ENCODE results near the gene METTL4.
"Not testable (repeated sequence)": the region's sequence is repeated elsewhere in the genome, so short reads cannot be mapped to it uniquely, and the experiment has no call there.

METTL4 gene

DNA sequence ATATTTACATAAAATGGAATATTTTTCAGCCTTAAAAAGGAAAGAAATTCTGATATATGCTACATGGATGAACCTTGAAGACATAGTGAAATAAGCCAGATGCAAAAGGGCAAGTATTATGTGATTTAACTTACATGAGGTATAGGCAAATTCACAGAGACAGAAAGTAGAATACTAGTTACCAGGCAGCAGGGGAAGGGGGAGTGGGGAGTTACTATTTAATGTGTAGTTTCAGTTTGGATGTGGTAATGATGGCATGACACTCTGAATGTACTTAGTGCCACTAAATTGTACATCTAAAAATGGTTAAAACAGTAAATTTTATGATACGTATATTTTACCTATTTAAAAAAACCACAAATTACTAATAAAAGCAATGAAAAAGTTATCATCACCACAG, 12.1 kb downstream of the METTL4 start:
- no peak for DNase-seq

DNA sequence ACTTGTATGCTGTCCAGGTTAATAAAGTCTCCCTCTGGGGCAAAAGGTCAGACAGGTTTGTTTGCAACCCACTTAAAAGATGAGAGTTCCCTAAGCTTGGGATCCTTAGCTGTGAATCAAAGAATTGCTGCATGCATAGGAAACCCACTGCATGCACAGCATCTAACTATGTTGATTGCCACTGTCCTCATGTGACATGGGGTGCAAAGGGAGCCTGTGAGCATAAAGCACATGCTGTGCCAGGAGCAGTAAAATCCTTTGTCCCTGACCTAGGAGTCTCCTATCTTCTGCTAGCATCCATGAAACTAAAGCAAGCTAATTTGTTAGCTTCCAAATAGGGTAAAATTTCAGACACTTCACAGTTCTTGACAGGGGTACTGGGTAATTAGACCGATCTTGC, 13.8 kb downstream of the METTL4 start:
- DNase-seq: no peak

DNA sequence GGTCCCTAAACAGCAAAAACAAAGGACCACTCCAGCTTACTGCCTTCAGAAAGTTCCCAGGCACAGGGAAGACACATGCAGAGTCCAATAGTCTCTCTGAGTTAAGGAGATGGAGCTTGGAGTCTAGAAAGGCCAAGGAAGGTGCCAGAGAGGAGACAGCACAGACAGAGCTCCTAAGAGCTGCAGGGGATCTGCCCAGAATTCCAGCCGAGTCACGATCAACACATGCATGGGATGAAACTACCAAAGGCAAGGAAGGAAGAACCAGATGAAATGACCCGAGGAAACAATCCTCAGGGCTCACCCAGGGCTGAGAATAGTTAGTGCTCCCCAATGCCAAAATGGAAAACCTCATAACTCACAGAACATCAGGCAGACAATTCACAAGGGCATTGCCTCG, 15.4 kb downstream of the METTL4 start:
- DNase-seq: no peak

DNA sequence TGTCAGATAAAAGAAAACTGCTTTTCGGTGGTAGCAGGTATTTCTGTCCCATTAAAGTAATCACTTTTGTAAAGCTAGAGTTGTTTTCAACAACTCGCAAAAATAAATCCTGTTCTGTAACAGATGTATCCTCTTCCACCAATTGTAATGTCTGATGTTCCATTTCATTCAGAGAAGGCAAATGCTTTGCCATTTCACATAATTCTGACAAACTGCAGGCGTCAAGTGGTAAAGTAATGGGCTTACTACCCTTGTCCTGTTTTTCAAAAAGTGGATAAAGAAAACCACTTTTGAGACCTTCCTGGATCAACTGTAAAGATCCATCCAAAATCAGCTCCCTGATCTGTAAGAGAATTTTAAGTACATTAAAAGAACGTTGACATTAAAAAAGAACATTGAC, 16.6 kb downstream of the METTL4 start:
- DNase-seq: no peak

DNA sequence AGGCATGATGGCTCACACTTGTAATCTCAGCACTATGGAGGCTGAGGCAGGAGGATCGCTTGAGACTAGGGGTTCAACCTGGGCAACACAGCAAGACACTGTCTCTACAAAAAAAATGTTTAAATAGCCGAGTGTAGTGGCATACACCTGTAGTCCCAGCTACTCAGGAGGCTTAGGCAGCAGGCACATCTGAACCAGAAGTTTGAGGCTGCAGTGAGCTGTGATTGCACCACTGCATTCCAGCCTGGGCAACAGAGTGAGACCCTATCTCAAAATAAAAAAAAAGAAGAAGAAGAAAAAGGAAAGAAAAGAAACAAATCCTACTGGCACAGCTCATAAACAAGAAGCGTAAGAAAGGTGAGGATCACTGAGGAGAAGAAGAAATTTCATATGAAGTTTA, 19.9 kb downstream of the METTL4 start:
- no peak for DNase-seq

DNA sequence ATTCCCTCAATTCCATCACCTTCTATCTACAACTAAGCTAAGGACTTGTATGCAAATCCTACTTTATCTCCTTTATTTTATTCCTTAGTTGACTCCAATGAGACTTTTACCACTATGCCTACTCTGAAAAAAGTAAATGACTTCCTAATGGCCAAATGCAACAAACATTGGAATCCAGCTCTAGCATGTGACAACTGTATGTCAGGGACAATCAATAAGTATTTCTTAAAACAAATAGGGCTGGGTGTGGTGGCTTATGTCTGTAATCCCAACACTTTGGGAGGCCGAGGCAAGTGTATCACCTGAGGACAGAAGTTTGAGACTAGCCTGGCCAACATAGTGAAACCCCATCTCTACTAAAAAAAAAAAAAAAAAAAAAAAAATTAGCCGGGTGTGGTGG, 21.8 kb downstream of the METTL4 start:
- no peak for DNase-seq

DNA sequence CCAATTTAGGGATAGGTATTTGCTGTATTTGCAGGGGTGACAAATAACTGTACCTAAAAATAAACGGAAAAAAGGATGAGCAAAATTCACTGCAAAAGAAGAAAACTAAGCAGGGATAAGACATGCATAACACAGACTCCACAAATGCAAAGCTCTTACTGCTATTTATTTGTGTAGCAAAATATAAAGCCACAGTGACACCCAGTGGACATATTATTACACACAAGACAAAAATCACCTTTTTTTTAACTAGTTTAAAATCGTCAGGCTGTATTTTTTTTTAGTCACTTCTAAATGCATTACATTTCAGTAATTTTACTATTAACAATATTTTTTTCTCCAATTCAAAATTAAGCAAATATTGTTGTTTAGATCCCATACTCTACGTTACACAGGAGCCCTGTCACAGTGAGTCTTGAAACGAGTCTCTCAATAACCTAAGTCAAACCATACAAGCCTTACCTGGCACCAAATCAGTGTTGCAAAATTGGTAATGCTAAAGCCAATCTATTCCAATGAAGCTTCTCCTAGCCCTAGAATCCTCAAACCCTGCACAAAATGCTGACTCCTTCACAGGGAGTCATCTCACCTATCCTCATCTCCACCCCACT, 23.7 kb downstream of the METTL4 start:
- peak; percentile 51 for DNase-seq

DNA sequence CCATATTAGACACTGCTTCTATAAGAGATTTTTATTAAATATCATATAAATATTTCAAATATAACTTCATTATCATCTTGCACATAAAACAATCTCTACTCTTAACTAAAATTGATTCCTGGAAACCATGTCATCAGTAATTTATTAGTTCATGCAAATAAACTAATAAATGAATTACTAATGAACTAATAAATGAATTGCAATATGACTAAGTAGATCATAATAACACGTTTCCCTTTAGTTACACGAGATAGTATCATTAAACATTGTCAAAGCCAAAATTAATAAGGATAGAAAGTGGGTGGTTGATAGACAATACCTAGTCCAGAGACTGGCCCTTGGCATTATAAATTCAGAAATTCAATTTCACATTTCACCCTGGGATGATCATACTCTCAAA, 26.1 kb downstream of the METTL4 start:
- no peak for DNase-seq

DNA sequence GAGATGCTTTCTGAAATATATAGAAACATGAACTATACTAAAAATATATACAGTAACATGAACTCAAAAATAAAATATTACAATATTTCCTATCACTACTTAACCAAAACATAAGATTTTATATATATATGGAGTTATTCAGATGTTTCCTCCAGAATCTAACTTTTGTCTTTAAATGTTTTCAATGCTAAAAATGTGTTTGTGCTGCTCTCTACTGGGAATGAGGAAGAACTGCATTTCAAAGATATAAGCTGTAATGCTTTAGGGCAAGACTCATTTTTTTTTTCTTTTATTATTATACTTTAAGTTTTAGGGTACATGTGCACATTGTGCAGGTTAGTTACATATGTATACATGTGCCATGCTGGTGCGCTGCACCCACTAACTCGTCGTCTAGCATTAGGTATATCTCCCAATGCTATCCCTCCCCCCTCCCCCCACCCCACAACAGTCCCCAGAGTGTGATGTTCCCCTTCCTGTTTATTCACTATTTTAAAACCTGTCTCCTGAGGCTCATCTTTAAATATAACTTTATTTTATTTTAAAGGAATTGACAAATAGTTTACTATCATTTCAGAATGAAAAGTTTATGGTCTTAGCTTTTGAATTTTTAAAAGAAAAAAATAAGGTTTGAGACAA, 29.3 kb downstream of the METTL4 start:
- peak; percentile 39 for DNase-seq

DNA sequence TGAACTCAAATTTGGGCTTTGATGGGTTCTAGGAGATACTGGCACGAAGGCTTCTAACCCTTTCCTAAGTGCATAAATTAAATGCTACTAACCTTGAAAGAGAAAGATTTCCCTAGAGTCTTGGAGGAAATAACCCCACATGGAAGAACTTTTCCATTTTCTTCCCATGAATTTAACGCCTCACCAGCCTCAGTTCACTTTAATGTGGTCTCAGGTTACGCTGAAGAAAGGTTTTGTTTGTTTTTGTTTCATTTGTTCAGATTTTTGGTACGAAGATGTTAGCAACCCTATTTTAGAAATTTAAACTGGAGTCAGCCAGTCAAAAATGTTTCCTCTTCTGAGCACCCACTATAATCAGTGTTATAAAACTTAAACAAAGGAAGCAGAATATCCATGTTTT, 30.7 kb downstream of the METTL4 start:
- DNase-seq: no peak

DNA sequence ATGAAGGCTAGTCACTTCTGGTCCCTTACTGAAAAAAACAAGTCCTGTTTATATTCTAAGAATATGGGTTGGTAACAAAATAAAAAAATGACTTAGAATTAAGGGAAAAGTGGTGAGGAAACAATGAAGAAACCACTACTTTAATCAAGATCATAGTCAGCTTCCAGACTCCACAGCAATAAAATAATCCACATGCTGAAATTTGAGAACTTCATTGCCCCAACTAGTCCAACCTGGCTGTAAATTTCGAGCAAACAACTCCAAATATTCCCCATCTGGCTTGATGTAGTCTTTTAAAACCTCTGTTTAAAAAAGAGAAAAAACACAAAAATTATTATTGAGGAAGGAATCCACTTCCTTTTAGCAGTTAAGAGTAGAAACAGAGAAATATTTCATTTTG, 32.5 kb downstream of the METTL4 start:
- peak; percentile 59 for DNase-seq

DNA sequence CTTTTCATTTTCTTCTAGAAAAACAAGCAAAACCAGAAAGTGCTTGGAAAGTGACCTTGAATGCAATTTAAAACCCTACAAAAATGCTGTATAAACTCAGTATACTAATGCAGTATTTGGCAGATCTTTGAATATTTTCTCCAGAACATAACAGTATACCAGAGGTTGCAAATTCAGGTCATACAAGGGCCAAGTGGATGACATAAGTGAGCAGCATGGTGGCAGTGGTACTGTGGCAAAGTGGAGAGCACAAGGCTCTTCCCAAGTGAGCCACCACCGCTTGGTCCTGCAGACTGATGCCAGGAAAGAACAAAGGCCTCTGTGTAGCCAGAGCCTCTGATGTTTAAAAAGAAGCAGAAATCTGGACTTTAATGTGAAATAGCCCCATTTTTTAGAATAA, 33.1 kb downstream of the METTL4 start:
- DNase-seq: no peak

DNA sequence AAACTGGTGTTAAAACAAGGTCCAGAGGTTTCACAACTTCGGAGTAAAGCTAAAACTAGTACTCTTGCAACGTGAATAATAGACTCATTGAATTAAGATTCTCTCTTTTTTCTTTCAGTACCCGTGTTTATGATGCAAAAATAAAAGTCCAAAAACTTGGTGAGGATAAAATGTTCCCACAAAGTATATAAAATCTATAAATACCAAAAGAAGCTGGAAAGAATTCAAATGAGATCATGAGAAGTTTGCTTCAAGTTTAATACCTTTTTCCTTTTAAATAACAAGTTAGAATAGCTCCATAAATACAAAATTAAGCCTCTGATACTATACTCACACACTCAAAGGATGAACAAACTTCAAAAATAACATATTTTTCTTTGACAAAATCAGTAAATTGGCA, 34.0 kb downstream of the METTL4 start:
- DNase-seq: peak; percentile 18

DNA sequence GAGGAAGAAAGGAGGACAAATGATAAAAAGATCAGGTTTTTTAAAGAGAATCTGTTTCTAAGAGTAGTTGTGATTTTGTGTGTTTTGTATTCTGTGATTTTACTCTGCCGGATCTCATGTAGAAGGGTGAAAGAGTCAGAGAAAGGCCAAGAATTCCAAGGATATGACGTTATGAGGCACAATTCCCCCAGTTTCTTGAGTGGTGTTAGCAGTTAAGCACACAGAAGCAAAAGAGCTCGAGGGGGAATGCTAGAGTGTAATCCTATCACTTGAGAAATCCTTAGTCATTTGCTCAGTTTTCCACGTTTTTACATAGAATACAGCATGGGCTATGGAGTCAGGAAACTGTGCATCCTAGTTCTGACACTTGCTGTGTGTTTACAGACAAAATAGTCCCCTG, 34.8 kb downstream of the METTL4 start:
- peak; percentile 77 for DNase-seq

DNA sequence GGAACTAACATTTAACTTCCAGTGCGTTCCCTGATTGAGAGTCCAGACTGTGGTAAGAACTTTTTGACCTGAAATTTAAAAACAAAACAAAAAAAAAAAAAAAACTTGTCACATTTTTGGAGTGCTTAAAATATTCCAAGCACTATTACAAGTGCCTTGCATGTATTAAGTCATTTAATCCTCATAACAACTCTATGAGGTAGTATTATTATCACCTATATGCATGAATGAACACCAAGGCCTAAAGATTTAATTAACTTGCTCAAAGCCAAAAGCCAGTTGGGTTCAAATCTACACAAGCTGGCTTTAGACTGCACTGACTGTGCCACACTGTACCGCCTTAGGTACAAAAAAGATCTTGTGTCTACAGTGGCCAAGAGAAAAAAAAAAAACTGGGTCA, 35.2 kb downstream of the METTL4 start:
- no peak for DNase-seq

DNA sequence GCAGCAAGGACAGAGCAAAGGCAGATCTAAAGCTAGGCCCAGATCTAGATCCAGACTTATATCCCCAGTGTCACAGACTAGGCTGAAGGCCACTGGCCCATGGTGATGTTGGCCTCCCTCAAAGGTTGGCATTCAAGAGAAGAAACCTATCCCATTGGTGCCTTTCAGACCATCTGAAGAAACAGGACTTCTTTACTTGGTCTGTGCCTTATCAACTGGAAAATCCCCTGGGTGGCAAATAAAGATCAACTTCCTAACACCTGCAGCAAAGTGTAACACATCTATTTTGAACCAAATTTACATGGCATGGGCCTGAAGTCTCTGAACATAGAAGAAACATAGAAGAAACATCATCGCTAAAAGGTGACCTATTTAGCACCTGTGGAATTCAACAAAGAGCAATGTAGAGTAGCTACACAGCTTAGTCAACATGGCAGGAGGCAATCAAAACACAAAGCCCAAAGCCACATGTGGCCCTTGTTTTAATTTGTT, 35.8 kb downstream of the METTL4 start:
- no peak for DNase-seq

DNA sequence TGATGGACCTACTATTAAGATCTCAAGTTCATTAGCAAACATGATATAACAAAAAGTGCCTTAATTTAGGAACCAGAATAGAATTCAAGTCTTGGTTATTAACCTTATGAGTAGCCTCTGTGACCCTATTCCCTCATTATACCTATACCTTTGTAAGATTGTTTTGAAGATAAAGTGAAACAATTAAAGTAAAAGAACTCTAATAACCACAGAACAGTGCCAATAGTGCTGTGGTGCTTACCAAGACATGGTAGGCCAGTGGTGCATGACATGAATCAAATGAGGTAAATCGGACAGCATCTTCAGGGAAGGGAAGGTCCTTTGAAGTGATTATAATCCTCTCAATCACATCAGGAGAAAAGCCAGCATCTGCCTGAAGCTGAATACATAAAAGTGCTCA, 36.4 kb downstream of the METTL4 start:
- no peak for DNase-seq

DNA sequence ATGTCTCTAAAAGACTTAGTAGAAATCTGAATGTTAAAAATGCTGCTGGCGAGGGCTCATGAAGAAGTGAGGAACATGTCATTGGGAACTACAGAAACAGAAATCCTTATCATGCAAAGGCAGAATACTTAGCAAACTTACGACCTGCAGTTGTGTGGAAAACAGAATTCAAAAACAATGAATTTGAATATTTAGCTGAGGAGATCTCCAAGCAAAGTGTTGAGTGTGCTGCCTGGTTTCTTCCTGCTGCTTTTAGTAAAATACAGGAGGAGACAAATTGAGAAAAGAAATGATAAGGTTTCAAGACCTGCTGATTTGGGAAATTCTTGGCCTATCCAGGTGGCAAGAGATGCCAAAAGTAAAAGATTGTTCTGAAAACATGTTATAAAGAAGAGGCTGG, 38.5 kb downstream of the METTL4 start:
- DNase-seq: no peak

DNA sequence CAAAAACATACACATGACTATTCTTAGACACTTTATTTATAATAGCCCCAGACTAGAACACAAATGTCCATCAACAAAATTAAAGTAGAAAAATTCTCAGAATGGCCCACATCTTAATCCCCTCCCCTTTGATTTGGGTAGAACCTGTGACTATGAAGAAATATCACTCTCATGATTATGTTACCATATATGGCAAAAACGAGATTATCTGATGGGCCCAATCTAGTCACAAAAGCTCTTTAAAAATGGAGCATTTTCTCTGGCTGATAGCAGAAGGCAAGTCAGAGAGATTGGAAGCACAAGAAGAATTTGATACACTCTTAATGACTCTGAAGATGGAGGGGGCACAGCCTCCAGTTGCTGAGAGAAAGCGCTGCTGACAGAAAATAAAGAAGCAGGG, 39.6 kb downstream of the METTL4 start:
- no peak for DNase-seq

DNA sequence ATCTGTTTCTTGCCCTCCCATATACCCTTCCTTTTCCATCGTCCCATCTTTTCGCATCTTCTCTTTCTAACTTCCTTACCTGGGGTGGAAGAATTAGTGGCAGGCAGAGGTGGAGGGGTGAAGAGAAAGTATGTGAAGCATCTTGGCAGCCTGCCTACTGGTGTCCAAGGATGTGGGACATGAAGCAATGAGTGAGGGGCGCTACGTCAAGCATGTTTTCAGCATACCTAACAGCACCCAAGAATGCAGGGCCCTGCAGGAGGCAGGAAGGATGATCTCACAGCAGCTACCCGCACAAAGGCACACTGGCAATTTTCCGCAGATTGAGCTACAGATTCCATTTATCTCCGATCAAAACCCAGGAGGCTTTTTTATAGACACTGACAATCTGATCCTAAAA, 42.2 kb downstream of the METTL4 start:
- DNase-seq: peak; percentile 86

DNA sequence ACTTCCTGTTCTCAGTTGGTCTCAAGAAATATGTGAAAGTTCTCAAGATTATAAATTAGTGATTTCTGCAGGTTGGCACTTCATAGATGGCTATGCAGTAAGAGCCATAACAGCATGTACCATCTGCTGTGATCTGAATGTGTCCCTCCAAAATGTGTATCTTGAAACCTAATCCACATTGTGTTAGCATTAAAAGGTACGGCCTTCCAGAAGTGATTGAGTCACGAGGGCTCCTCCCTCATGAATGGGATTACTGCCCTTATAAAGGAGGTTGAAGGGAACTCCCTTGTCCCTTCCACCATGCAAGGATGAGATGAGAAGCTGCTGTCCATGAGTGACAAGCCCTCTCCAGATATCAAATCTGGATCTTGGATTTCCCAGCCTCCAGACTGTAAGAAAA, 45.0 kb downstream of the METTL4 start:
- DNase-seq: no peak

DNA sequence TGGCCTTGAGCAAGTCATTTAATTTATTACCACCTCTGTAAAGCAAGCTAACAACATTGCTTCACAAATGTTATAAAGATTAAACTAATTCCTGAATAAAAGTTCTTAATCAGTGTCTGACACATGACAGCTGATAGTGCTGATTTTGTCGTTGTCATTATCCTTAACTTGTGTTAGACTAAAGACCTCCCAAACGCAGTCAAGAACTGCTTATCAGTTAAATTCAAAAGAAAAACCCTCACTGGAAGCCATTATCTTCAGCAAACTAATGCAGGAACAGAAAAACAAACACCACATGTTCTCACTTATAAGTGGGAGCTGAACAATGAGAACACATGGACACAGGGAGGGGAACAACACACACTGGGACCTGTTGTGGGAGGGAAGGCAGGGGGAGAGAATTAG, 46.5 kb downstream of the METTL4 start:
- DNase-seq: not testable (repeated sequence)

DNA sequence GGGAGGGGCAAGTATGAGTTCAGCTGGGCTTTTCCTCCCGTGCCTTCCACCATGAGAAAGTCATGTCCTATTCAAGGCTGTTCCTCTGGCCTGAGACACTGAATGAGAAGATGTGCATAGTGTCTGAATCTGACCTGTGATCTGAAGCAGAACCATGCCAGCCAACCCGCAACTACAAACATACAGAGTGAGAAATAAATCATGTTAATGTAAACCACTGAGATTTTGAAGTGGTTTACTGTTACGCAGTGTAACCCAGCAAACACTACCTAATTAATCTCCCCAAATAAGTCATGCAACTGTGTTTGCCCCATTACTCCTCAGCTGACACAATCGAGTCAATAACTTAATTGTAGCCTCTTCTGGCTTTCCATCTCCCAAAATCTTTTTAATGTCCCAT, 49.2 kb downstream of the METTL4 start:
- DNase-seq: no peak

DNA sequence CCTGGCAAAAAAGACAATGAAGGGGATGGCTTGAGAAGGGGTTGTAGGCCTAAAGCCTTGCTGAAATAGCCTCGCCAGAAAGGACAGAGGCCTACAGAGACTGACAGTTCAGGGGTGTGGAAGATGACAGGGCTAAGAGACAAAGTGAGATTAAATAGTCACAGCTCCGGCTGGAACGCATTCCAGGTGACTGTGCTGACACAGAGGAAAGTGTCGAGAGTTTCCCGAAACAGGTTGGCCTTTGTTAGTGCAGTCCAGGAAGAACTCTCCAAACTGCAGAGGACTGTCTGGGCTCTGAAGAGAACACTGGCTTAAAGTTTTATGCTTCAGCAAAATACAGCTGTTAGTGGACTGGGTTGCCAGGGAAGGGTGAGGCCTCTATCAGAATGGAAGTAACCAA, 52.8 kb downstream of the METTL4 start:
- no peak for DNase-seq
